ENCODE data around the gene AP2A1.

The AP2A1 gene

GRCh38 chr19:49807058-49807903 lies 40.5 kb downstream of the AP2A1 start:
- TF ChIP-seq CTCF (IDR thresholded peaks at IDR 0.05; ENCODE audit: insufficient read depth, low read length, missing control alignments) = no peak
- CTCF ChIA-PET = no interaction called here
- DNase-seq (ENCODE audit: low read depth, low spot score) = no peak
- H3K4me3 ChIP-seq (ENCODE audit: low read depth, low read length) = no peak overlapping the region
- POLR2A ChIA-PET = no interaction called here

GRCh38 chr19:49807904-49808675 lies 41.3 kb downstream of the AP2A1 start:
- ChIA-PET POLR2A (no interaction called here), CTCF (no interaction called here)
- no peak for TF ChIP-seq CTCF (IDR thresholded peaks at IDR 0.05; ENCODE audit: insufficient read depth, low read length, missing control alignments)
- DNase-seq (ENCODE audit: low read depth, low spot score) = no peak
- peak overlapping the region; percentile 33 for H3K4me3 ChIP-seq (ENCODE audit: low read depth, low read length)

GRCh38 chr19:49808711-49809159 lies 41.9 kb downstream of the AP2A1 start:
- ChIA-PET POLR2A (no interaction called here), CTCF (no interaction called here)
- DNase-seq (ENCODE audit: low read depth, low spot score) = no peak
- peak overlapping the region; percentile 76 for H3K4me3 ChIP-seq (ENCODE audit: low read depth, low read length)
- no peak for TF ChIP-seq CTCF (IDR thresholded peaks at IDR 0.05; ENCODE audit: insufficient read depth, low read length, missing control alignments)

GRCh38 chr19:49809160-49809940 lies 42.5 kb downstream of the AP2A1 start:
- ChIA-PET POLR2A (no interaction called here), CTCF (interaction anchor here (0.9 to 1.9 kb wide), 6 partner anchors 10 to 137 kb away, joined by 3 to 6 read pairs (median 4); no protein-coding TSS in a partner anchor)
- H3K4me3 ChIP-seq (ENCODE audit: low read depth, low read length) = peak overlapping the region; percentile 76
- DNase-seq (ENCODE audit: low read depth, low spot score) = no peak
- peak; percentile 11 for TF ChIP-seq CTCF (IDR thresholded peaks at IDR 0.05; ENCODE audit: insufficient read depth, low read length, missing control alignments)

GRCh38 chr19:49809941-49810389 lies 43.2 kb downstream of the AP2A1 start:
- CTCF ChIA-PET = interaction anchor here (0.9 to 1.9 kb wide), 6 partner anchors 9 to 137 kb away, joined by 3 to 6 read pairs (median 4); no protein-coding TSS in a partner anchor
- no peak for DNase-seq (ENCODE audit: low read depth, low spot score)
- peak overlapping the region; percentile 76; the same call in 1 of the 2 replicates for H3K4me3 ChIP-seq (ENCODE audit: low read depth, low read length)
- no peak for TF ChIP-seq CTCF (IDR thresholded peaks at IDR 0.05; ENCODE audit: insufficient read depth, low read length, missing control alignments)
- POLR2A ChIA-PET = no interaction called here

All from AG04449 (cell line).